ENCODE measurements around the gene IGF2.

Gene IGF2

GRCh38 chr11:2122222-2122906, 16.8 kb downstream of the IGF2 start:
- no peak for DNase-seq

DNA sequence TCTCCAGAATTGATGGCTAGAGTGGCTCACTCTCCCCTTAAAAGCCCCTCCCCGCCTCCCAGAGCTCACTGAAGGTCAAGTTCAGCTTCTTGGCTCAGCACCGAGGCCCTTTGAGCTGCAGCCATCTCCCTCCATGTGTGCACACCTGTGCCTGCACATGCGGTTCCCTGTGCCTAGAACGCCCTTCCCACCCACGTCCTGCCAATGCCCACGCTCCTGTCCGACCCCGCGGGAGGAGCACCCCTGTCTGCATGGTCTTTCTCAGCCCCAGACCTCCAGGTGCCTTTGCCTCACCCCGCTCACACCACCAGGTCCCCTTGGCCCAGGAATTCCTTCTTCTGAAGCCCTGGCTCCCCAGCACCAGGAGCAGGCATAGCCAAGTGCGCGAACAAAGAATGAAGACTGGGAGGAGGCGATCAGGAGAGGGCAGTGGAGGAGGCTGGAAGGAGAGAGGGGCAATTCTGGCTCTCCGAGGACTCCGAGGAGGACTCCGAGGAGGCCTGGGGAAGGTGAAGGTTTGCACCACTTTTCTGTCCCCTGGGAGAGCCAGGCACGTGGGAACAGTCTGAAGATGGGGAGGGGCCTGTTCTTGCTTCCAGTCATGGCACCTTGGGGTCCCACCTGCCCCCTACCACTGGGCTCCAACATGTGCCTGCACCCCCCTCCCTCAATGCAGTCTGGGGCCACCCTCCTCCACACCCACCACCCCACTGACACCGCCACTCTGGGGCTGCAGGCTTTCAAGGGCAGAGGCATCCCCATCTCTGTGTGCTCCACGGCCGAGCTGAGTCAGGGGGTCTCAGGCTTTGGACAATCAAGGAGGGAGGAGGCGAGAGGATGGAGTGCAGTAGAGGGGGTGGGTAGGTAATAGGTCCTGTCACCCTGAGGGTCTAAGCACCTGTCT, 17.7 kb downstream of the IGF2 start:
- DNase-seq = no peak

DNA sequence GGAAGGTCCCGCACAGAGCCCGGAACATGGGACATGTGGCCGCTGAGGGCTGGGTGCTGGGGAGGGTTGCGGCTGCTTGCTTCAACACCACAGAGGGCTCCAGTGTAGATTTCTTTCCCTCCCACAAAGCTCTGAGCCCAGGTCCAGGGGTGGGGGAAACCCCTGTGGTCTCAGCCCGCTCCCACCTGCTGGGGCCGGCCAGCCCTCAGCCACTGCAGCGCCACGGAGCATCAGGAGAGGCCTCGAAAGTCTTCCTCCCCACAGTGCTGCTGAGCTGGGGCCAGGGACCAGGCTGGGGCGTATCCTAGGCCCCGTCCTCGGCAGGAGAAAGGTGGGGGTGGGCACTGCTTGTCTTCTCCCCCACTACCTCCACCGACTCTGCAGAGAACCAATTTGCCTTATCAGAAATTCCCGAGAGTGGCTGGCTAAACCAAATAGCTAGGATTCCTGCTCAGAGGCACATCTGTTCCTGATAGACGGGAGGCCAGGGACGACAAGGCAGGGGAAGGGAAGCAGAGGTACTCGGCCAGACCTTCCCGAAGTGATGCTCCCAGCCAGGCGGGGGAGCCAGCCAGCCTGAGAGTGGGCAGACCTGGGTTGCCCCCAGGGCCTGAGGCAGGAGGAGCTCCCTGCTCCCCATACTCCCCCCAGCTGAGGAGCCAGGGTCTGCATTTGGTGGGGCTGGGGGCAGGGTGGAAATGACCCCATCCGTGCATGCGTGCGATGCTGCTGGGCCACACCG, 18.7 kb downstream of the IGF2 start:
- no peak for DNase-seq

- no peak for DNase-seq
Observed at GRCh38 chr11:2118677-2119076, 20.5 kb downstream of the IGF2 start.

- DNase-seq = no peak
Observed at GRCh38 chr11:2116680-2117079, 22.5 kb downstream of the IGF2 start.

DNA sequence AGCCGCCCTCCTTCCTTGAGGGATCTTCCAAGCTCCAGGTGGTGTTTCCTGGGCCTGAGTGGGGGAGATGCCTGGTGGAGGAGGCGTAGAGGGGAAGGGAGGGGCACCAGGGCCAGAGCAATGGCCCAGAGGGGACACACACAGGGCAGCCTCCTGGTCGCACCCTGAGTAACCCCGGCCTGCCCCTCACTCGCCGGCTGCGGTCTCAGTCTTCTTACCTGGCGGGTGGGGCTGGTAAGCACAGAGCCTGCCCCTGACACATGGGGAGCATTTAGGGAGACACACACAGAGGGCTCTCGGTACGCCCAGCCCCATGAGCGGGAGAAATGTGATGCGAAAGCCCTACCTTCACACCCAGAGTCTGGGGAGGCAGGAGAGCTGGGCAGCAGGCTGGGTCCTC, 23.9 kb downstream of the IGF2 start:
- DNase-seq = no peak

GRCh38 chr11:2114430-2115241, 24.6 kb downstream of the IGF2 start:
- no peak for DNase-seq

DNA sequence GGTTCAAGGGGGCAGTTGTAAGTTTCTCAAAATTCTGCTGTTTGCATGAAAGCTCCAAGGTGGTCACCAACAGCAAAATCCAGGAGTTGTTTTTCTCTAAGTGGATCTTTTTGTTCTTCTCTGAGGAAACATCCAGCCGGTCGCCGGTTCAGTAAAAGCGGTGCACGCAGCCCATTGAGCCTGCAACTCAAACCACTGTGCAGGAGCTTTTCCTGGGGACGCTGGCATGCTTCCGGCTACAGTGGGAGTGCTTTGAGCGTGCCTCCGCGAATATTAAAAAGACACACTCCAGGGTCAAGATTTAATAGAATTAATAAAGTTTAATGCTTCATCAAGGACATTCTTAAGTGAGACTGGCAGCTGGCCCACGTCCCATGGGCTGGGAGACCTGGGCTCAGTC, 25.4 kb downstream of the IGF2 start:
- no peak for DNase-seq

DNA sequence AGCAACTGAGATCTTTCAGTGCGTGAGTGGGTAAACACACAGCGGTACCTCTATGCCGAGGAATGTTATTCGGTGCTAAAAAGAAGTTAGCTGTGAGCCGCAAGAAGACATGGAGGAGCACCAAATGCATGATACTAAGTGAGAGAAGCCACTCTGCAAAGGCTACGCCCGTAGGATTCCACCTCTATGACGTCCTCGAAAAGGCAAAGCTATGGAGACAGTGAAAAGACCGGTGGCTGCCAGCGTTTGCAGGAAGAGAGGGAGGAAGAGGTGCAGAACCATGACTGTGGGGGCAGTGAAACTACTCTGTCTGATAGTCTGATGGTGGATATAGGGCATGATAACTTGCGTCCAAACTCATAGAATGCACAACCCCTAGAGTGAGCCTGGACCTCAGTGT, 28.7 kb downstream of the IGF2 start:
- DNase-seq = no peak

GRCh38 chr11:2109541-2110019, 29.6 kb downstream of the IGF2 start:
- DNase-seq = no peak

DNA sequence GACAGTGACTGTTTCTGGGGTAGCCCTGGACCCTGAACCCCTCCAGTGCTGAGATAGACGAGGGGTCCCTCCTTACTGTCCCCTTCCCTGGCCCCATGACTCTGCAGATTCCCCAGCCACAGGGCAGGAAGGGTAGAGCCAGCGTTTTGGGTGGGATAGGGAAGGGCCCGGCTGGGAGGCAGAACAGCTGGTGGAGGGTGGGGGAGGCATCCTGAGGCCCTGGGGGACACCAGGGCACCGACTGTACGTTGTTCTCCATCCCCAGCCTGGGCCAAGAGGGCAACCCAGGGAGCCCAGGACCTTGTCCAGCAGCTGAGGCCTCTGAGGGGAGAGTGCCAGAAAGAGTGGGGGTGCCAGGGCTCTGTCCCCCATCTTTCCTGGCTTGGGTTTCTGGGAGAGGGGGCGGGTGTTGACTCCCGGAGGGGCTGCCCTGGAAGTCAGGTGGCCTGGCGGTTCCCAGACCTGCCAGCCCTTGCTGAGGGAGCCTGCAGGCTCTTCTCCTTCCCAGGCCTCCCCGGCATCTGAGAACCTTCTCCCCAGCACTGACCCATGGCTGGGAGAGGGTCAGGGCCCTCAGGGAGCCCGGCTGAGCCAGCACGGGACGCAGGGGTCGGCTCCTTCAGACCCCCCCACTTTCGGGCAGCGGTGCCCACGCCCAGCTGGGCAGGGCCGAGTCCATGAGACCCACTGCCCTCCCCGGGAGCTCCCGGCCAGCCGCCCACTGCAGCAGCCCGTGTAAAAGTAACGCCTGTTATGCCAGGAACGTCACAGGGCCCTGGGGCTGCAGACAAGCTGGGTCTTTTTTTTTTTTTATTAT, 30.3 kb downstream of the IGF2 start:
- no peak for DNase-seq

DNA sequence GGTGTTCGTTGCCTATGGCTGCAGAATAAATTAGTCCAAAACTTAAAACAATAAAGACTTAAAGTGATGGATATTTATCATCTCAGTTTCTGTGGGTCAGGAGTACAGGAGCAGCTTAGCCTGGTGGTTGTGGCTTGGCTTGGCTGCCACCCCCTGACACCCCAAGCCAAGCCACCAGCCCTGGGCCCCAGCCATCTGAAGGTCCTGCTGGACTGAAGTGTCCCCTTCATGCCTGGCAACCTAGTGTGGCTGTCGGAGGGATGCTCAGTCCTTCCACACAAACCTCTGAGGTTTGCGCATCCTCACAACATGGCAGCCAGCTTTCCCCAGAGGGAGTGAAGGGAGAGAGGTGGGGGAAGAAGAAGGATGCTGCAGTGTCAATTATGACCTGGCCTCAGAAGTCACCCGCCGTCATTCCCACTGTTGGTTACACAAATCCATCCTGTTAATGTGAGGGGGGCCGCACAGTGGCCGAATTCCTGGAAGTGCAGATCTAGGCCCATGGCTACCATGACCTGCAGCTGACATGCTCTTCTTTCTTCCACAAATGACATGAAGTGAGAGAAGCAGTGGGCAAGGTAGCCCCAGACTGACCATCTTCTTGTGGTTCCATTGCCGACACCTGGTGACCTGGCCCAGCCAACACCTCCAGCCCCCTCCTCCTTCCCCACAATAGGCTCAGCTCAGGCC, 31.1 kb downstream of the IGF2 start:
- no peak for DNase-seq

- no peak for DNase-seq
Observed at GRCh38 chr11:2107521-2107920, 31.7 kb downstream of the IGF2 start.

- DNase-seq = no peak
Observed at GRCh38 chr11:2106583-2107209, 32.5 kb downstream of the IGF2 start.

DNA sequence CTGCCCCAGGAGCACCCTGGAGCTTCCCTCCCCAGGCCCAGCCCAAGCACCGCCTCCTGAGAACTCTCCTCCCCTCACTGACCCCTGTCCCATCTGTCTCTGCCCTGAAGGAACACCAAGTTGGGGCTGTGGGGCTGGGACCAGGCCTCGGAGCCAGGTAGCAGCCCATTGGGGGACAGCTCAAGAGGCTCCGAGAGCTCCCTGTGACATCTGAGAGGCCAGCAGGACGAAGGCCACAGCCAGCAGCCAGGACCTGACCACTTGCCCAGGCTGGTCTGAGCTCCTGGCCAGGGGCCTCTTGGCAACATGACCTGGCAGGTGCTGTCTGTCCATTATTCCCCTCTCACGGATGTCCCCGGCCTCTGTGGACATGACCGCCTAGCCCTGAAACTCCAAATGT, 33.7 kb downstream of the IGF2 start:
- no peak for DNase-seq

DNA sequence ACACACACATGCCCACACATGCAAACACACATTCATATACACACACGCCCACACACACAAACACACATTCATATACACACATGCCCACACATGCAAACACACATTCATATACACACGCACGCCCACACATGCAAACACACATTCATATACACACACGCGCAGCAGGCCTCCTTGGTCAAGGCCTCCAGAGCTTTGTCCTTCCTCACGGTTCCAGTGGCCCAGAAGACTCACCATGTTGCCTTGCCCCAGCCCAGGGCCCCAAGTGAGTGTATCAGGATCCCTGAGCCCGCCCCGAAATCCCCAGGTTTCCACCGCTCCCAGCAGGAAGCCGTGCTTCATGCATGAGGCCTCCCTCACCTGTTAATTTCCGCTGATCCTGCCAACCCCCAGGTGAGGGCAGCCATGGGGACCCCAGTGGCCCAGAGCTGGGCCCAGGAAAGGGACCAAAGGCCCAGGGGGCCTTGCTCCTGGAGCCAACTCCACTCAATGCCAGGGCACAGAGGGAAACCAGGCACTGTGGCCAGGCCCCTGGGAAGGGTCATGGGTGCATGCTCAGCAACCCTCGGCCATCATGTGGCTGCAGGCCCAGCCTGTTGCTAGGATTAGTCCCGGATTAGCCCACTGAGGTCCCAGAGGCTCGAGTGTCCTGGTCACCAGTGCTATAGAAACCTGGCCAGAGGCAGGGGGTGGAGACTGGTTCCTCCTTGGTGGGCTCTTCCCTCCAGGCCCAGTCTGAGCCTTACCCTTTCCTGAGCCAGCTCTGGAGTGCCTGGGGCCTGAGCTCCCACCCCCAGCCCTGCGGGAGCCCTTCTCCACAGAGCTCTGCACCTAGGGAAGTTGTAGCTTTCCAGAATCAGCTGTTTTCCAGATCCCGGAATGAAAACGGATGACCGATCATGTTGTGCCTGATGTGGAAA, 34.4 kb downstream of the IGF2 start:
- DNase-seq = no peak

DNA sequence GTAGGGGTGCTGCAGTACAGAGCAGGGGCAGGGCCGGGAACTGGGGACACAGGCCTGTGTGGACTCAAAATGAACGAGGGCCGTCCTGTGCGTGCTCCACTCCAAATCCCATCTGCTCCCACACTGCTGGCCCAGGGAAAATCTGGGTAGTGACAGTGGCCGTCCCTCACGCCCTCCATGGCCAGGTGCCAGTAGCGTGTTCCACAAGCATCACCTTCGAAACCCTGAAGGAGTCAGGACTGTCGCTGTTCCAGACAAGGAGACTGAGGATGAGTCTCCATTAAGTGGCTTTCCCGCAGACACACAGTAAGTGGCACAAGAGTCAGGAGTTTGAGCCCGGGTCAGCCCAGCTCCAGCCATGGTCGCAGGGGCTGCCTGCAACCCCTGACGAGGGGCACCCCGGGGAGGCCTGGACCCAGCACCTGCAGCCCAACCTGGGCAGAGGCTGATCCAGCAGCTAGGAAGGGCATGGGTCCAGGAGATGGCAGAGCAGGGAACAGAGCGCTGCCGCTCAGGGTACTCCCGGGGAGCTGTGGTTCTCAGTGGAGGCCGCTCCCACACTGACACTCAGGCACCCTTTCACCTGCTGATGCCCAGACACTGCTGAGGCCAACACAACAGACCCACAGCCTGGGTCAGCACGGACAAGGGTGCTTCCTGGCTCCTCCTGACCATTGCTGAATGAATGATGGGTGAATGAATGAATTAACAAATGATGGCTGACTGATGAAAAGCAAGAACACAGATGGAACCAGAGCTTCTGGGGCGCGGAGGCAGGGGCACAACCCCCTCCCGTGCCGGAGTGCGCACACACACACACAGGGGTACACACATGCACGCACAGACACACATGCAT, 35.3 kb downstream of the IGF2 start:
- no peak for DNase-seq

DNA sequence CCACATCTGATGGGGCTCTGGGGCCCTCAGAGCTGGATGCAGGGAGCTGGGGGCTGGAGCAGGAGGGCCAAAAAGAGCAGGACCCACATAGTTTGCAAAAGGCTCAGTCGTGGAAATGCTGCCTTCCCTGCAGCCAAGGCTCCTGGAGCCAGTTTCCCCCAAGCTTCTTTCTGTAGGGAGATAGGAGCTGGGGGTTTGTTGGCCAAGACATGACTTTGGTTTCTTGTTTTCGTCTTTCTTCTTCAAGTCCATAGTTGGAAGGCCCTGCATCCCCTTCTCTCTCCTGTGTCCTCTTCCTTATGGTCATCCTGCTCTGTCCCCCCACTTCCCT, 36.3 kb downstream of the IGF2 start:
- no peak for DNase-seq
